ENCODE measurements around the gene GPR68. TPM values are rescaled to one million over a fixed set of nuclear protein-coding genes. Genes with fewer than 3 reads are reported as not detected.

GPR68 gene
- total RNA-seq, 1 experiment from 2014 or later: 0.28 TPM

GRCh38 chr14:91221270-91221669 is 23.2 kb downstream of the GPR68 start:
- Histone ChIP-seq H3K4me1 (ENCODE audit: control insufficient read depth, insufficient read depth, low read length) (no peaks in the 10 kb centered on the region), H3K9me3 (ENCODE audit: control insufficient read depth, insufficient read depth, low read depth, low read length) (no peaks in the 10 kb centered on the region), H3K4me3 (ENCODE audit: low read depth in 2 of 2, low read length in 2 of 2) (no peak overlapping the region), H3K27me3 (ENCODE audit: control insufficient read depth, insufficient read depth, low read length) (no peaks in the 10 kb centered on the region), H3K27ac (ENCODE audit: low read length) (no peak overlapping the region), H3K36me3 (ENCODE audit: control insufficient read depth, insufficient read depth, low read length) (no peaks in the 10 kb centered on the region)
- DNase-seq (ENCODE audit: low read depth, low spot score): no peak
- ATAC-seq: no peak
- TF ChIP-seq CTCF (IDR thresholded peaks at IDR 0.05) (no peak), POLR2AphosphoS5 (IDR thresholded peaks at IDR 0.05; ENCODE audit: low read depth, low read length) (no peak), TCF7L2 (IDR thresholded peaks at IDR 0.05; ENCODE audit: low read depth, low read length) (no peak), SIN3A (IDR thresholded peaks at IDR 0.05; ENCODE audit: borderline replicate concordance, insufficient read depth, low read depth, low read length) (no peak)
- TF ChIP-seq, protein P1, sequence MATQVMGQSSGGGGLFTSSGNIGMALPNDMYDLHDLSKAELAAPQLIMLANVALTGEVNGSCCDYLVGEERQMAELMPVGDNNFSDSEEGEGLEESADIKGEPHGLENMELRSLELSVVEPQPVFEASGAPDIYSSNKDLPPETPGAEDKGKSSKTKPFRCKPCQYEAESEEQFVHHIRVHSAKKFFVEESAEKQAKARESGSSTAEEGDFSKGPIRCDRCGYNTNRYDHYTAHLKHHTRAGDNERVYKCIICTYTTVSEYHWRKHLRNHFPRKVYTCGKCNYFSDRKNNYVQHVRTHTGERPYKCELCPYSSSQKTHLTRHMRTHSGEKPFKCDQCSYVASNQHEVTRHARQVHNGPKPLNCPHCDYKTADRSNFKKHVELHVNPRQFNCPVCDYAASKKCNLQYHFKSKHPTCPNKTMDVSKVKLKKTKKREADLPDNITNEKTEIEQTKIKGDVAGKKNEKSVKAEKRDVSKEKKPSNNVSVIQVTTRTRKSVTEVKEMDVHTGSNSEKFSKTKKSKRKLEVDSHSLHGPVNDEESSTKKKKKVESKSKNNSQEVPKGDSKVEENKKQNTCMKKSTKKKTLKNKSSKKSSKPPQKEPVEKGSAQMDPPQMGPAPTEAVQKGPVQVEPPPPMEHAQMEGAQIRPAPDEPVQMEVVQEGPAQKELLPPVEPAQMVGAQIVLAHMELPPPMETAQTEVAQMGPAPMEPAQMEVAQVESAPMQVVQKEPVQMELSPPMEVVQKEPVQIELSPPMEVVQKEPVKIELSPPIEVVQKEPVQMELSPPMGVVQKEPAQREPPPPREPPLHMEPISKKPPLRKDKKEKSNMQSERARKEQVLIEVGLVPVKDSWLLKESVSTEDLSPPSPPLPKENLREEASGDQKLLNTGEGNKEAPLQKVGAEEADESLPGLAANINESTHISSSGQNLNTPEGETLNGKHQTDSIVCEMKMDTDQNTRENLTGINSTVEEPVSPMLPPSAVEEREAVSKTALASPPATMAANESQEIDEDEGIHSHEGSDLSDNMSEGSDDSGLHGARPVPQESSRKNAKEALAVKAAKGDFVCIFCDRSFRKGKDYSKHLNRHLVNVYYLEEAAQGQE (IDR thresholded peaks at IDR 0.05; ENCODE audit: insufficient read depth in 1 of 2, low read depth in 2 of 2, low read length in 1 of 2): no peak
- CTCF ChIA-PET: no interaction called here
- in situ Hi-C loops (cut with HindIII; ENCODE audit: low pct_unique_long_range_greater_than_20kb, low sequenced_read_pairs): no loop called here
- POLR2A ChIA-PET: no interaction called here
- intact Hi-C loops (cut with micrococcal nuclease; ENCODE audit: unreplicated experiment): no loop called here
- BruUV-seq (replicated peaks): no TSS peak

DNA sequence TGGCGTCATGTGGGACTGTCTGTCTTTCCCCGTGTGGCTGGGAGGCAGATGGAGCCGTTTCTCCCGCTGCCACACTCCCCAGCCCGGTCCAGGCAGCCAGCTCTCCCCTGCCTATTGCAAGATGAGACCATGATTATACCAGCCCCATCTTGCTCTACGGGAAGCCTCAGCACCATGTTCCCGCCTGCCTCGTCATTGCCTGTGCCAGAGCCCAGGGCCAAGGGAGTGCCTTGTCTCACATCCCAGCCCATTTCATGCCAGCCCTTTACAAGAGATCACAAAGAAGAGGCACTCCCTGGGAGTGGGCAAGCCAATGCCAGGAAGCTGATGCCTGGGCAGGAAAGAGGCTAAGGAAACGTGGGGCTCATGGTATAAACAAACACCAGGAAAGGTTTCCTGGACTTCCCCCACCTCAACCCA is 23.9 kb downstream of the GPR68 start:
- Histone ChIP-seq H3K27me3 (ENCODE audit: control insufficient read depth, insufficient read depth, low read length) (no peaks in the 10 kb centered on the region), H3K4me1 (ENCODE audit: control insufficient read depth, insufficient read depth, low read length) (no peaks in the 10 kb centered on the region), H3K36me3 (ENCODE audit: control insufficient read depth, insufficient read depth, low read length) (no peaks in the 10 kb centered on the region), H3K27ac (ENCODE audit: low read length) (no peak overlapping the region), H3K9me3 (ENCODE audit: control insufficient read depth, insufficient read depth, low read depth, low read length) (no peaks in the 10 kb centered on the region), H3K4me3 (ENCODE audit: low read depth in 2 of 2, low read length in 2 of 2) (no peak overlapping the region)
- DNase-seq (ENCODE audit: low read depth, low spot score): no peak
- TF ChIP-seq CTCF (IDR thresholded peaks at IDR 0.05) (no peak), POLR2AphosphoS5 (IDR thresholded peaks at IDR 0.05; ENCODE audit: low read depth, low read length) (no peak), TCF7L2 (IDR thresholded peaks at IDR 0.05; ENCODE audit: low read depth, low read length) (no peak)
- TF ChIP-seq, protein P1 (IDR thresholded peaks at IDR 0.05; ENCODE audit: insufficient read depth in 1 of 2, low read depth in 2 of 2, low read length in 1 of 2): no peak
- no TSS peak for BruUV-seq (replicated peaks)
- no peak for ATAC-seq
- ChIA-PET CTCF (no interaction called here), POLR2A (no interaction called here)
- intact Hi-C loops (cut with micrococcal nuclease; ENCODE audit: unreplicated experiment) (no loop called here), in situ Hi-C loops (cut with HindIII; ENCODE audit: low pct_unique_long_range_greater_than_20kb, low sequenced_read_pairs) (no loop called here)

Data from Panc1 (cell line).